Activated CD4-positive, alpha-beta T cell treated with anti-CD3 and anti-CD28 coated beads for 36 hours (primary cell): ENCODE data around the gene STAC3. TPM values are rescaled to one million over a fixed set of nuclear protein-coding genes. Genes with fewer than 3 reads are reported as not detected.

Experiments used
- ATAC-seq: fragments of 200-7000 bp; cut with Tn5 transposase; one replicate; pipeline ENCODE4 v1.10.0; 2021; ENCODE audit warnings: mild to moderate bottlenecking, moderate library complexity
- CTCF ChIA-PET: fragments of 350-600 bp; sonication (Branson Sonifier 250); formaldehyde crosslinking; loops from one replicate; lab custom pipeline; 2021; ENCODE audit warnings: antibody characterized with exemption; lab: Charles Lee
- POLR2A ChIA-PET: fragments of 350-600 bp; sonication (Branson Sonifier 250); formaldehyde crosslinking; loops from one replicate; lab custom pipeline; 2021; ENCODE audit warnings: antibody characterized with exemption, inconsistent platforms; lab: Charles Lee
- DNase-seq: peaks from one replicate; pipeline ENCODE4 v3.0.0-alpha.2; 2020
- H3K27ac Mint-ChIP-seq: one replicate; pipeline ENCODE4 v1.8.0; 2021; ENCODE audit warnings: mixed read lengths
- H3K27me3 Mint-ChIP-seq: one replicate; pipeline ENCODE4 v1.8.0; 2021; ENCODE audit warnings: mixed read lengths
- H3K36me3 Mint-ChIP-seq: one replicate; pipeline ENCODE4 v1.8.0; 2021; ENCODE audit warnings: low read depth, mixed read lengths
- H3K4me1 Mint-ChIP-seq: one replicate; pipeline ENCODE4 v1.8.0; 2021; ENCODE audit warnings: mixed read lengths
- H3K4me3 Mint-ChIP-seq: one replicate; pipeline ENCODE4 v1.8.0; 2021; ENCODE audit warnings: mild to moderate bottlenecking, moderate library complexity, mixed read lengths
- H3K9me3 Mint-ChIP-seq: one replicate; pipeline ENCODE4 v1.8.0; 2021; ENCODE audit warnings: low read depth, mixed read lengths
- intact Hi-C, 2 experiments: fragments of 100-400 bp; cut with DNase I in 1 of 2; cut with micrococcal nuclease in 1 of 2; formaldehyde crosslinking; loops; one replicate each; pipeline versions ENCODE4 v1.14.2 to v1.15.1; 2022 to 2024; cut with DNase I, micrococcal nuclease
- total RNA-seq, 2 experiments: library from RNA; stranded (reverse); gene quantifications; one replicate each; pipeline ENCODE4 v1.2.3, GENCODE V29; 2021

The STAC3 gene
- total RNA-seq, 2 experiments from 2014 or later = 2.5 to 2.8 TPM

DNA sequence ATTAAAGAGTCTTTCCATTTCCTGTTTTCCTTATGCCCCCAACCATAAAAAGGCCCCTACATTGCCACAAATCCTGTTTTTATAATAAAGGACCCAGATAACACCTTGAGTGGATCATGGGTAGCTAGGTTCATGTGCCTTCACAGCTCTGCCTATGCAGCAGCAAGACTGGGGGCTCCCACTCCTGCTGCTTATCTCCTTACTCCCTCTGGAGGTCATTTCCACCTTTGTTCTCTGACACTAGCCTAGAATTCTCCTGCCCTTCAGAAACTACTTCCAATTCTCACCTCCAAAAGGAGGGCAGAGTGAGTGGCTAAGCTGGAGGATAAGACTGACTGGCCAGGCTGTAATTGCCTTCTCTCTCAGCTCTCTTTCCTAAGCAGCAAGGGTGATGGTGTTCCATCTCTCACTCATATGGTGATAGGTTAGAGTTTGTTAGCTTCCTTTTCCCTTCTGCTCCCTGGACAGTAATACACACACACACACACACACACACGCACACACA, 20.0 kb upstream of the STAC3 start:
- Mint-ChIP-seq H3K4me3 (no peak overlapping the region), H3K36me3 (peaks cover 25% of the 10 kb centered on the region), H3K4me1 (peaks cover 14% of the 10 kb centered on the region), H3K27ac (no peak overlapping the region), H3K27me3 (no peaks in the 10 kb centered on the region), H3K9me3 (no peaks in the 10 kb centered on the region)
- no peak for ATAC-seq
- ChIA-PET CTCF (interaction anchor here (0.6 to 2.2 kb wide), 8 partner anchors 10 to 184 kb away, joined by 3 to 10 read pairs (median 4); partner anchors contain the start of gene INHBE), POLR2A (no interaction called here)
- no peak for DNase-seq
- intact Hi-C loops = no loop called here

DNA sequence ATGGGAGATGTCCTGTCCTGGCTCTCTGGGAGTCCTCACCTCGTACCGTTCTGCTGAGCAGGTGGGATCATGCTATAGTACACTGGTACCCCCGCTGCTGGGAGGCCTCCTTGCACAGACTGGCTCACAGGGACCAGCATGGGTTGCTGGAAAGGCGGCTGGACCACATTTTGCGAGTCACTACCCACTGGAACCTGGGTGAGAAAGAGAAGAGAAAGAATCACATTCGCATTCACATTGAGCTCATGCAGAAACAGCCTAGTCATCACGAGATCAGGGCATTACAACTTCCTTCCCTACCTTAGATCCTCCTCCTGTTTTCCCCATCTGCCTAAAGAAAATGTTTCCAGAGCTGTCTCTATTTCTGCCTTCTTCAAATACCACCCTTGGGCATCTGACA, 17.3 kb upstream of the STAC3 start:
- DNase-seq (peak; percentile 67), ATAC-seq (peak; percentile 88)
- Mint-ChIP-seq H3K27ac (peak overlapping the region; percentile 75), H3K9me3 (no peaks in the 10 kb centered on the region), H3K36me3 (peaks cover 23% of the 10 kb centered on the region), H3K27me3 (no peaks in the 10 kb centered on the region), H3K4me3 (no peak overlapping the region), H3K4me1 (peaks cover 14% of the 10 kb centered on the region)
- intact Hi-C loops = no loop called here
- CTCF ChIA-PET = interaction anchor here (0.9 to 2.6 kb wide), 3 partner anchors 10 to 195 kb away, joined by 3 to 10 read pairs (median 7); no protein-coding TSS in a partner anchor
- POLR2A ChIA-PET = interaction anchor here (0.6 kb wide), 1 partner anchor 142 kb away, joined by 5 read pairs; no protein-coding TSS in a partner anchor

DNA sequence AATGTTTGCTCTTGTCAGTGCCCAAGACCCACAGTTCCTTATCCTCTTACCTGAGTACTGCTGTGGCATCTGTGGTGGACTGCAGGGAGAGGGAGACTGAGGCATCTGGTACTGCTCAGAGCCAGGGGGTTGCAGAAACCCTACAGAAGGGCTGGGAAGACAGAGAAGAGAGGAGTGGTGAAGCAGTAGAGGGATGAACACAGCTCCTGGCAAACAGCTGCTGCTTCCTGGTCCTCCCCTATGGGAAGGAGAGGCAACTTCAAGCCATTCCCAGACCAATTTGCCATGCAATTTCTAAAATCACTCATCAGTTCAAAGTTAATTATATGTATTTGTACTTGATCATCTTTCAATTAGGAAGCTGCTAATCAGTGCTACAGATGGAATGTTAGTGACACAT, 15.7 kb upstream of the STAC3 start:
- intact Hi-C loops = no loop called here
- H3K9me3 Mint-ChIP-seq = no peaks in the 10 kb centered on the region
- peaks cover 26% of the 10 kb centered on the region for H3K36me3 Mint-ChIP-seq
- no peak for ATAC-seq
- peak overlapping the region; percentile 82 for H3K27ac Mint-ChIP-seq
- peaks cover 14% of the 10 kb centered on the region for H3K4me1 Mint-ChIP-seq
- CTCF ChIA-PET = interaction anchor here (0.7 to 2.9 kb wide), 7 partner anchors 9 to 196 kb away, joined by 3 to 13 read pairs (median 8); partner anchors contain the start of gene GLI1
- no peak for DNase-seq
- POLR2A ChIA-PET = no interaction called here
- no peaks in the 10 kb centered on the region for H3K27me3 Mint-ChIP-seq
- H3K4me3 Mint-ChIP-seq = no peak overlapping the region

DNA sequence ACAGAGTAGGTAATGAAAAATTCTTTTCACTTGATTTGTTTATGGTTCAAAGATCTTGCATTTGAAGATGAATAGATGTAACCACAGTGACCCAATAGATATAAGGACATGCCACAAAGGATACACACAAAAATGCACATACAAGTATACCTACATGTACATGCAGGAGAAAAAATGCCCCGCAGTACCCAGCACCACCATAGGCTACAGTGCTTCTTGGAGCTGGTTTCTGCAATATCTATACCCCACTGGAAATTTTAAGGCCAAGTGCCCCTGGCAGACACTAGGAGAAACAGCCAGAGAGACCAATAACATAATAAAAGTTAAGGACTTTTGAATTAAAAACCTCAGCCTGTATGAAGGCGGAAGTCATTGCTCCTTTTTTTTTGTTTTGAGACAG, 12.1 kb upstream of the STAC3 start:
- POLR2A ChIA-PET = no interaction called here

DNA sequence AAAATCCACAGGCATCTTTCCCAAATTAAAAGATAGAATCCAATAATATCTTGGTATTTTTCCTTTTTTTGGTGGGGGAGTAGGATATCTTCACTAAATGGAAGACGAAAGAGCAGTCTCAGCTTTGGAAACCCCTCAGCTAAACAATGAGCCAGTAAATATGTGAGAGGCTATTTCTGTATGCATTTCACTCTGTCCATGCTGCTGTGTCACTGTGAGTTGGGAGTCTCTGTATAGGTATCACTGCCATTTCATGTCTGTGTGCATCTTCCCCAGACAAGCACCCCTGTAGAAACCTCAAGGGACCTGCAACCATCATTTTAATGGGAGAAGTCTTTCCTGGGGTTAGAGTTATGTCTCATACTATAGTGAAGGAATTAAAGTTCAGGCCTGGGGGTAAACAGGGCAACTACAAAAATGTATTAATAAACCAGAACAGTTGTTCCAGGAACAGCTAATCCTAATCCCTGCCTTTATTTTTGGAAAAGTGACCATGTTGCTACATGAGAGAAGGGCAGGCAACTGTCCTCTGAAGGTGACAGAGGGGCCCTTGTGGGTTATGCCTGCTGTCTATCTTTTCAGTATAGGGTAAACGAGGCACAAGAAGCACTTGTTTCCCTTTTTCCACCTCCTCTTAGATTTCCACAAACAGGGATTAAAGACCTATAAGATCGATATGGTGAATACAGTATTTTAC, 11.3 kb upstream of the STAC3 start:
- ChIA-PET CTCF (interaction anchor here (0.7 to 2.5 kb wide), 9 partner anchors 9 to 200 kb away, joined by 3 to 10 read pairs (median 4); partner anchors contain the start of gene STAC3), POLR2A (no interaction called here)
- Mint-ChIP-seq H3K9me3 (no peaks in the 10 kb centered on the region), H3K27me3 (no peaks in the 10 kb centered on the region), H3K36me3 (peaks cover 35% of the 10 kb centered on the region), H3K27ac (no peak overlapping the region), H3K4me3 (no peak overlapping the region), H3K4me1 (peaks cover 3% of the 10 kb centered on the region)
- intact Hi-C loops = loop anchor here in 1 of 2 experiments (2.0 kb wide), 1 partner anchor 191 kb away; no protein-coding TSS in a partner anchor
- ATAC-seq (no peak), DNase-seq (no peak)

More for the DNA sequence above, 12.1 kb upstream of the STAC3 start:
- Mint-ChIP-seq H3K4me3 (no peak overlapping the region), H3K36me3 (peaks cover 33% of the 10 kb centered on the region), H3K27me3 (no peaks in the 10 kb centered on the region), H3K4me1 (peaks cover 7% of the 10 kb centered on the region), H3K9me3 (no peaks in the 10 kb centered on the region), H3K27ac (no peak overlapping the region)
- intact Hi-C loops = loop anchor here (1.0 to 2.0 kb wide), 3 partner anchors 190 to 199 kb away; no protein-coding TSS in a partner anchor
- CTCF ChIA-PET = interaction anchor here (0.6 to 1.5 kb wide), 5 partner anchors 16 to 115 kb away, joined by 3 to 10 read pairs (median 3); no protein-coding TSS in a partner anchor
- ATAC-seq = no peak
- no peak for DNase-seq

DNA sequence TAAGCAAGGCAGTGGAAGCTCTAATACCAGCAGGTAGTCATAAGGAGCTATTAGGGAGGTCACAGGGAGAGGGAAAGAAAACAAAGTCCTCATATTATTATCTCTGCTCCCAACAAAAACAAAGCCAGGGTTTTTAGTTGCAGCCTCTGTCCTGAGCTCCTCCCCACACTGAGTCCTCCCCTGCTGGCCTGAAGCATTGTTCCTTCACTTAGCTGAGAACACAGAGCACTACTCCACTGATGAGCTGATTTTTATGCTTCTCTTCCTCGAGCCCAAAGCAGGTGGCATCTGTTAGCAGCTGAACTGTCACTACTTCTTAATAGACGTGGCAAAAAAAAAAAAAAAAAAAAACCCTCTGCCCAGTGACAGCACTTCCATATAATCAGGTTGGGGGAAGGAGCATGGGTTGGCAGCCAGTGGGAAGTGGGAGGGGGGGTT, 10.5 kb upstream of the STAC3 start:
- ATAC-seq (no peak), DNase-seq (no peak)
- intact Hi-C loops = no loop called here
- no peak overlapping the region for H3K4me3 Mint-ChIP-seq
- ChIA-PET CTCF (interaction anchor here (0.6 to 2.5 kb wide), 12 partner anchors 8 to 201 kb away, joined by 3 to 10 read pairs (median 4); partner anchors contain the start of gene STAC3), POLR2A (no interaction called here)
- no peaks in the 10 kb centered on the region for H3K9me3 Mint-ChIP-seq
- no peaks in the 10 kb centered on the region for H3K27me3 Mint-ChIP-seq
- peaks cover 3% of the 10 kb centered on the region for H3K4me1 Mint-ChIP-seq
- H3K27ac Mint-ChIP-seq = no peak overlapping the region
- H3K36me3 Mint-ChIP-seq = peaks cover 36% of the 10 kb centered on the region

DNA sequence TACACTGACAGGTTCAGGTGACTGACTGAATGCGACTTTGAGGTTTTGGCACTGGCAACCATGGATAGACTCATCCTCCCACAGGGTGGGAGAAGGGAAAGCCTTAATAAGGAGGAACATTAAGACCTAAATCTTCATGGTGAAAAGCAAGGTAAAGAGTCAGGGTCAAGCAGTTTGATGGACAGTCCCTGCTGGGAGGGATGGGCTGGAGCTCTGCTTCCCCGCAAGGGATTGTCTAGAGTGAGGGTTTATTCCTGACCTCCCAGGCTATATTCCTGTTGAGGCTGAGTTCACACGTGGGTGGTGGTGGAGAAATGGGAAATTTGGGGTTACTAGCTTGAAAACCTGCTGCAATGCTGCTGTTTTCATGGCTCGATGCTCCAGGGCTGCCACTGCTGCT, 9.4 kb upstream of the STAC3 start:
- intact Hi-C loops = no loop called here
- POLR2A ChIA-PET = no interaction called here
- peaks cover 3% of the 10 kb centered on the region for H3K4me1 Mint-ChIP-seq
- H3K4me3 Mint-ChIP-seq = no peak overlapping the region
- peaks cover 39% of the 10 kb centered on the region for H3K36me3 Mint-ChIP-seq
- no peak for ATAC-seq
- H3K9me3 Mint-ChIP-seq = no peaks in the 10 kb centered on the region
- CTCF ChIA-PET = interaction anchor here (0.8 to 2.5 kb wide), 6 partner anchors 9 to 202 kb away, joined by 3 to 10 read pairs (median 4); partner anchors contain the start of gene STAC3
- H3K27me3 Mint-ChIP-seq = no peaks in the 10 kb centered on the region
- DNase-seq = no peak
- H3K27ac Mint-ChIP-seq = no peak overlapping the region

DNA sequence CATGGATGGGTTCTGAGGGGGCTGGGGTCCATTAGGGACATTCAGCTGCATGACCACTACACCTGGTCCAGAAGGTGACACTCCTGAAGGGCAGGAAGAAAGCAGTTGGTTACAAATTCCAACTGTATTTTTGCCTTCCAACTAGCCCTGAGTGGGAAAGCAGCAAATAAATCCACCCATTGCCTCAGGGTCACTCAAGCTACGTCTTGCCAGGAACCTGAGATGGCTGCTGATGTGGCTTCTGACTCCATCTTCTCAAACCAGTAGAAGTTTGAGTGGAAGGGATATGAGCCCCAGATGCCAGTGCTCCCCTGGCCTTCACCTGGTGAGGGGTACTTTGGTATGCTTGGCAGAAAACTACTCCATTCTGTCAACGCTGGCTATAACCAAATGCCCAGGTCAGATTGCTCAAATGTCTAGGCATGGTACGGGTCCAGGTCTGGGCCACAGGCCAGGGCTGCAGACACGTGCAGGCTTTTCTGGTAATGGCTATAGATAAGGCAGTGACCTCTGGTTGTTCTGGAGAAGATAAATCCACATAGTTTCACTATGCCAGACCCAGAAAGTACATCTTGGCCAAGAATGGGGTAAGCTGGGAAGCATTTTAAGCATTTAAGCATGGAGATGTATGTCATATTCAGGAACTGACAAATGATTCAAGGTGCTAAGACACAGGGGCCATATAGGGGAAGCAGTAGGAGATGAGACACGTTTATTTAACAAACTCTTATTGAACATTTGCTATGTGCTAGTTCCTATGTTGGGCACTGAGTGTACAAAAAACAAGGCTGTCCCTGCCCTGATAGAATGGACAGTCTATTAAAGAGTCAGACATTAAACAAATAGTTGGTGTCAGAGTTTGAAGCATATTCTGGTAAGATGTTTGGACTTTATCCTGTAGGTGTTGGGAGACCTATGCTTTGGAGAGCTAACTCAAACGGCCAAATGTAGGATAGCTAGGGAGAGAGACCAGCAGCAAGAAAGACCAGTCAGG, 8.3 kb upstream of the STAC3 start:
- ATAC-seq = no peak
- H3K36me3 Mint-ChIP-seq = peaks cover 36% of the 10 kb centered on the region
- H3K27me3 Mint-ChIP-seq = no peaks in the 10 kb centered on the region
- ChIA-PET POLR2A (no interaction called here), CTCF (interaction anchor here (1.0 kb wide), 1 partner anchor 29 kb away, joined by 3 read pairs; no protein-coding TSS in a partner anchor)
- H3K4me1 Mint-ChIP-seq = peaks cover 3% of the 10 kb centered on the region
- H3K27ac Mint-ChIP-seq = no peak overlapping the region
- intact Hi-C loops = no loop called here
- no peak for DNase-seq
- no peaks in the 10 kb centered on the region for H3K9me3 Mint-ChIP-seq
- no peak overlapping the region for H3K4me3 Mint-ChIP-seq

DNA sequence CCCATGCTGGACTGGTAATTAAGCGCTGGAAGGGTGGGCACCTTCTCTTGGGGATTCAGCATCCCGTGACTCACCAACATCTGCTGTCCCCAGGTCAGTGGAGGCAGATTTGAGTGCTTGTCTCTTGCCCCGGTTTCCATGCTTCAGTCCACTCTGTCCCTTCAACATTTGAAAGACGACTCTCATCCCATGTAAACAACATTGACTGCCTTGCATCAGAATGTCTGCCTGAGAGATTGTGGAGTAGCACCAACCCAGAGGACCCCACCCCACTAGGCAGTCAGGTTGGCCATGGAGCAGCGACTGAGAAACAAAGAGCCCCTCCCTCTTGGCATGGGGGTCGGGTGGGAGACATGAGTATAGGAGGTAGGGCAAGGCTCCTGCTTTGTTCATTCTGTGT, 4.9 kb upstream of the STAC3 start:
- peaks cover 29% of the 10 kb centered on the region for H3K36me3 Mint-ChIP-seq

DNA sequence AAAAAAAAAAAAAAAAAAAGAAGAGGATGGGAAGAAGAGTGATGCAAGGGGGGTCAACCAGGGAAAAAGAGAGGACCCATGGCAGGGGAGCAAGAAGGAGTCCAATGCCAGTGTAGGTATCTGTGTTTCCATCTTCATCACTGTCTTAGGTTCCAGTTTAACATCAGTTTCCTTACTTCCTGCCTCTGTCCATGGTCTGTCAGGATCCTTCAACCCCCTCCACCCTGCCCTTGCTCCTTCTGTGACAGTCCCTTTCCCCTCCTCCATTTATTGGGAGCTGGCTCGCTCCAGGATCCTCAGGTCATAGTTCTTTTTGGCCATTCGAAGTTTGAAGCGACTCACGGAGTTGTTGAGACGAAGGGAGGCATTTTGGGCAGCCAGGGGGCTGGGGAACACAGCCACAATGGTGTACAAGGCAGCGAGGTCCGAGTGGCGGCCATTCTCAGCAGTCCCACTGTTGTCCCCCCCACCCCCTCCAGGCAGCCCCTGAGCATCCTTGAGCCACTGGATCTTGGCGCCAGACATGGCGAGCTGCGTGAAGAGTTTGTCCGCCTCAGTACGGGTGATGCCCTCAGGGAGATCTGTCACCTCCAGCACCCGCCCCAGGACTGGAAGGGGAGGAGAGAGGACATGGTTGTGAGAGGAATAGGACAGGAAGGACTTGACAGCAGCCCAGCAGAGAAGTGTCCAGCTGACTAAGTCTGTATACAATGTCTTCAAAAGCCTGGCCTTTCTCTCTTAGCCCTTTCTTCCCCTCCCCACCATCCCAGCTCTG, 3.7 kb upstream of the STAC3 start:
- Mint-ChIP-seq H3K27ac (no peak overlapping the region), H3K4me3 (no peak overlapping the region), H3K9me3 (no peaks in the 10 kb centered on the region), H3K4me1 (no peaks in the 10 kb centered on the region), H3K36me3 (peaks cover 21% of the 10 kb centered on the region), H3K27me3 (no peaks in the 10 kb centered on the region)
- intact Hi-C loops = no loop called here
- DNase-seq (no peak), ATAC-seq (no peak)
- POLR2A ChIA-PET = no interaction called here
- CTCF ChIA-PET = interaction anchor here (1.8 kb wide), 1 partner anchor 10 kb away, joined by 4 read pairs; no protein-coding TSS in a partner anchor

More for the DNA sequence above, 4.9 kb upstream of the STAC3 start:
- H3K27me3 Mint-ChIP-seq = no peaks in the 10 kb centered on the region
- CTCF ChIA-PET = interaction anchor here (0.7 to 1.8 kb wide), 4 partner anchors 9 to 197 kb away, joined by 3 to 4 read pairs (median 4); no protein-coding TSS in a partner anchor
- intact Hi-C loops = no loop called here
- H3K4me1 Mint-ChIP-seq = no peaks in the 10 kb centered on the region
- POLR2A ChIA-PET = no interaction called here
- no peak overlapping the region for H3K4me3 Mint-ChIP-seq
- no peak for ATAC-seq
- no peak overlapping the region for H3K27ac Mint-ChIP-seq
- DNase-seq = no peak
- H3K9me3 Mint-ChIP-seq = no peaks in the 10 kb centered on the region
